ENCODE data around the gene SCPEP1. TPM values are rescaled to one million over a fixed set of nuclear protein-coding genes. Genes with fewer than 3 reads are reported as not detected.

Gene SCPEP1
- total RNA-seq, 1 experiment from 2014 or later = 29.6 TPM

DNA sequence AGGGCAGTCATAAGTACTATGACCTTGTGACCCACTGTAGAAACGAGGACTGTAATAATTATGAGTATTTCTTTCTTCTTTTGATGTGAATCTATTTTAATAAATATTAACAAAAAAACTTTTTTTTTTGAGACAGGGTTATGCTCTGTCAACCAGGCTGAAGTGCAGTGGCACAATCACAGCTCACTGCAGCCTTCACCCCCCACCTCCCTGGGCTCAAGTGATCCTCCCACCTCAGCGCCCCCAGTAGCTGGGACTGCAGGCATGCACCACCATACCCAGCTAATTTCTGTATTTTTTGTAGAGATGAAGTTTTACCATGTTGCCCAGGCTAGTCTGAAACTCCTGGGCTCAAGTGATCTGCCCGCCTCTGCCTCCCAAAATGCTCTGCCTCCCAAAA, 32.6 kb downstream of the SCPEP1 start:
- H3K79me2 ChIP-seq (ENCODE audit: insufficient read depth, low read length) = no peaks in the 10 kb centered on the region
- DNase-seq = peak; percentile 46
- H4K8ac ChIP-seq (replicated peaks; ENCODE audit: insufficient read length, low read depth, low read length) = no peak overlapping the region
- H4K5ac ChIP-seq (ENCODE audit: insufficient read length, low read depth, low read length) = no peak overlapping the region
- no peaks in the 10 kb centered on the region for H4K20me1 ChIP-seq (ENCODE audit: control insufficient read depth, insufficient read depth, insufficient read length)
- Mint-ChIP-seq H3K36me3 (ENCODE audit: insufficient read depth in 1 of 3, low read depth in 3 of 3) (peaks cover 0 to 5% (median 0%) of the 10 kb centered on the region in 3 experiments; a peak in 4 of 7 replicates), H3K27ac (peak overlapping the region in 2 of 3 experiments; percentile 20 to 60; a peak in 2 of 7 replicates), H3K4me3 (no peak overlapping the region), H3K9me3 (peaks cover 0 to 5% of the 10 kb centered on the region in 2 experiments; a peak in 1 of 5 replicates), H3K27me3 (ENCODE audit: low read depth) (no peaks in the 10 kb centered on the region), H3K4me1 (peaks cover 18 to 20% of the 10 kb centered on the region in 2 experiments)
- no peak overlapping the region for H2BK120ac ChIP-seq (ENCODE audit: low read depth, low read length, poor library complexity, severe bottlenecking)
- peaks cover 3% of the 10 kb centered on the region; the same call in 1 of the 2 replicates for H3K4me1 ChIP-seq (ENCODE audit: insufficient read depth, low read length)
- H2AK5ac ChIP-seq (ENCODE audit: insufficient read length, low read length) = no peak overlapping the region
- no peaks in the 10 kb centered on the region for H3K27me3 ChIP-seq (ENCODE audit: insufficient read depth, low read length)
- no peak overlapping the region for H2BK15ac ChIP-seq (ENCODE audit: low read depth, low read length)
- no peaks in the 10 kb centered on the region for H3K23me2 ChIP-seq (ENCODE audit: insufficient read length, low read depth, low read length, poor library complexity, severe bottlenecking)
- no peaks in the 10 kb centered on the region for H3K9me3 ChIP-seq (ENCODE audit: control insufficient read depth, low read depth, low read length)
- H2BK20ac ChIP-seq (ENCODE audit: low read depth, low read length, poor library complexity, severe bottlenecking) = no peak overlapping the region
- H2BK5ac ChIP-seq (ENCODE audit: insufficient read length, low read length) = no peak overlapping the region
- no peak overlapping the region for H3K14ac ChIP-seq (ENCODE audit: insufficient read depth, low read length)
- no peak overlapping the region for H3K56ac ChIP-seq (ENCODE audit: insufficient read length, low read depth, low read length)
- H4K91ac ChIP-seq (ENCODE audit: insufficient read length, low read depth, low read length) = no peak overlapping the region
- H3K23ac ChIP-seq (ENCODE audit: insufficient read length, low read depth, low read length) = no peak overlapping the region
- H3K4me2 ChIP-seq (ENCODE audit: insufficient read depth, insufficient read length, low read length) = no peak overlapping the region
- TF ChIP-seq, protein P1, sequence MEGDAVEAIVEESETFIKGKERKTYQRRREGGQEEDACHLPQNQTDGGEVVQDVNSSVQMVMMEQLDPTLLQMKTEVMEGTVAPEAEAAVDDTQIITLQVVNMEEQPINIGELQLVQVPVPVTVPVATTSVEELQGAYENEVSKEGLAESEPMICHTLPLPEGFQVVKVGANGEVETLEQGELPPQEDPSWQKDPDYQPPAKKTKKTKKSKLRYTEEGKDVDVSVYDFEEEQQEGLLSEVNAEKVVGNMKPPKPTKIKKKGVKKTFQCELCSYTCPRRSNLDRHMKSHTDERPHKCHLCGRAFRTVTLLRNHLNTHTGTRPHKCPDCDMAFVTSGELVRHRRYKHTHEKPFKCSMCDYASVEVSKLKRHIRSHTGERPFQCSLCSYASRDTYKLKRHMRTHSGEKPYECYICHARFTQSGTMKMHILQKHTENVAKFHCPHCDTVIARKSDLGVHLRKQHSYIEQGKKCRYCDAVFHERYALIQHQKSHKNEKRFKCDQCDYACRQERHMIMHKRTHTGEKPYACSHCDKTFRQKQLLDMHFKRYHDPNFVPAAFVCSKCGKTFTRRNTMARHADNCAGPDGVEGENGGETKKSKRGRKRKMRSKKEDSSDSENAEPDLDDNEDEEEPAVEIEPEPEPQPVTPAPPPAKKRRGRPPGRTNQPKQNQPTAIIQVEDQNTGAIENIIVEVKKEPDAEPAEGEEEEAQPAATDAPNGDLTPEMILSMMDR (conservative IDR thresholded peaks at IDR 0.05) = no peak
- H3K18ac ChIP-seq (ENCODE audit: insufficient read length, low read depth, low read length) = no peak overlapping the region
- no CpG with 5 or more reads among the region's 3 CpGs for WGBS (ENCODE audit: extremely low coverage, insufficient read length, low lambda C conversion rate)
- H2AFZ ChIP-seq (ENCODE audit: low read length) = no peak overlapping the region
- no peak overlapping the region for H3K9ac ChIP-seq (ENCODE audit: extremely low read depth, insufficient read length, low read length)
- H3T11ph ChIP-seq (ENCODE audit: low read length) = no peak overlapping the region
- no peak overlapping the region for H3K4ac ChIP-seq (ENCODE audit: low read depth, low read length)
- no peak overlapping the region for H2BK12ac ChIP-seq (ENCODE audit: insufficient read length, low read depth, low read length)
- H3K27ac ChIP-seq (ENCODE audit: insufficient read length, low read depth, low read length) = no peak overlapping the region
- no peaks in the 10 kb centered on the region for H3K79me1 ChIP-seq (ENCODE audit: insufficient read depth, low read depth, low read length, poor library complexity, severe bottlenecking)
